H4 (cell line): ENCODE data around the gene TKT. TPM values are rescaled to one million over a fixed set of nuclear protein-coding genes. Genes with fewer than 3 reads are reported as not detected.
"Not testable (repeated sequence)": the region's sequence is repeated elsewhere in the genome, so short reads cannot be mapped to it uniquely, and the experiment has no call there.

Experiments
- DNase-seq: peaks from one replicate; pipeline ENCODE4 v3.0.0-alpha.2; 2015; ENCODE audit warnings: low spot score
- total RNA-seq: library from RNA; depleted of rRNA; stranded (reverse); fragments of >200 nt; shearing (Covaris generic); gene quantifications from 2 replicates; pipeline ENCODE4 v1.2.3, GENCODE V29; 2014; rRNA removed

Gene TKT, protein sequence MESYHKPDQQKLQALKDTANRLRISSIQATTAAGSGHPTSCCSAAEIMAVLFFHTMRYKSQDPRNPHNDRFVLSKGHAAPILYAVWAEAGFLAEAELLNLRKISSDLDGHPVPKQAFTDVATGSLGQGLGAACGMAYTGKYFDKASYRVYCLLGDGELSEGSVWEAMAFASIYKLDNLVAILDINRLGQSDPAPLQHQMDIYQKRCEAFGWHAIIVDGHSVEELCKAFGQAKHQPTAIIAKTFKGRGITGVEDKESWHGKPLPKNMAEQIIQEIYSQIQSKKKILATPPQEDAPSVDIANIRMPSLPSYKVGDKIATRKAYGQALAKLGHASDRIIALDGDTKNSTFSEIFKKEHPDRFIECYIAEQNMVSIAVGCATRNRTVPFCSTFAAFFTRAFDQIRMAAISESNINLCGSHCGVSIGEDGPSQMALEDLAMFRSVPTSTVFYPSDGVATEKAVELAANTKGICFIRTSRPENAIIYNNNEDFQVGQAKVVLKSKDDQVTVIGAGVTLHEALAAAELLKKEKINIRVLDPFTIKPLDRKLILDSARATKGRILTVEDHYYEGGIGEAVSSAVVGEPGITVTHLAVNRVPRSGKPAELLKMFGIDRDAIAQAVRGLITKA
- total RNA-seq = 404 and 447 TPM in 2 replicates

DNA sequence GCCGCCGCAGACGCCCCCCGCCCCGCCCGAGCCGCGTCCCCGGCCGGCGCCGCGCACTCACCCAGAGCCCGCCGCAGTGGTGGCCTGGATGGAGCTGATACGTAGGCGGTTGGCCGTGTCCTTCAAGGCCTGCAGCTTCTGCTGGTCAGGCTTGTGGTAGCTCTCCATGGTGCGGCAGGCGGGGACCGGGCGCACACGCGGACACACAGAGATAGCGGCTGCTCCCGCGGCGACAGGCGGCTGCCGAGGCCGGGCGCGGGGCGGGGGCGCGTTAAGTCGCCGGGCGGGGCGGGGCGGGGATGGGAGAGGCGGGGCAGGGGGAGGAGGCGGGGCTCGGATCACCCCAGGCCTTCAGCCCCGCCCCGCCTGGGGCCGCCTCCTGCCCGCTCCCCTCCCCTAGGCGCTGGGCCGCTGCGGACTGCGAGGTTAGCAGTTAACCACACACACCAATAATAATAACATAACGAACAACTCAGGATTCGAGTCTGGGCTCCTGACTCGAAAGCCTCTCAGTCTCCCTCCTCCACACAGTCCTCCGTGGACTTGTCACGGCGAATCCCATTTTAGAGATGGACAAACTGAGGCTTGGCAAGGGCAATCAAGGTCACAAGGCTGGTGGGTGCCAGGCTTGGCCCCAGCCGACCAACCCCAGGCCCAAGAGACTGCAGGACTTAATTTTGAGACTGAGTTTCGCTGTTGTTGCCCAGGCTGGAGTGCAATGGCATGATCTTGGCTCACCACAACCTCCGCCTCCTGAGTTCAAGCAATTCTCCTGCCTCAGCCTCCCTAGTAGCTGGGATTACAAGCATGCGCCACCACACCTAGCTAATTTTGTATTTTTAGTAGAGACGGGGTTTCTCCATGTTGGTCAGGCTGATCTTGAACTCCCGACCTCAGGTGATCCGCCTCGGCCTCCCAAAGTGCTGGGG, at the start of gene TKT:
TKT (minus strand) TSS at position 248 of the 929 bp plus-strand sequence; CDS start at position 168, 80 bp downstream.
- DNase-seq = peak; percentile 71

DNA sequence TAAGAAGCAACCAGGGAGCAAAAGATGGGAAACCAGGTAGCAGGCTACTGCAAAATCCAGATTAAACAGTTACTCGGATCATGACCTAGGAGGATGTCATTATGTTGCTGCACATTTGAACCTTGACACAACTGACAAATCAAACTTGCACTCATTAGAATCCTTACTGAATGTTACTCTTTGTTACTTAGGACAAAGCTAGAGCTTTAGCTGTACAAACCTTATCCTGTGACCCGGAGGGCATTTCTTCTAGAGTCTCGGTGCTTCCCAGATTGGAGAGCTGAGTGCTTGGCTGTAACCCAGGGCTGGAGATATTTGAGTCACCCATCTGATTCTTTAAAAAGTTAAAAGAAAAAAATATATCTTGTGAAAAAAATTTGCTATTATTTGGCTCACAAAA, 48.1 kb upstream of the TKT start:
- DNase-seq = no peak

DNA sequence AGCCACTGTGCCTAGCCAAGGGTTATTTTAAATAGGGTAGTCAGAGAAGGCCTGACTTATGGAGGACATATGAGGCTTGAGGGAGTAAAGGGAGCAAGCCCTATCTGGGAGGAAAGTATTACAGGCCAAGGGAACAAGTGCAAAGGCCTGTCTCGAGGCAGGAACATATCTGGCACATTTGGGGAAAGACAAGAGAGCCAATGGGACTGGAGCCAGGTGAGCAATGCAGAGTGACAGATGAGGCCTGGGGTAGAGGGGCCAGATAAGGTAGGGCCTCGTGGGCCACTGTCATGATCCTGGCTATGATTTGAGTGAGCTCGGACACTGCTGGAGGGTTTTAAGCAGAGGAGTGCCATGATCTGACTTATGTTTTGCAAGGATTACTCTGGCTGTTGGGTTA, 47.7 kb upstream of the TKT start:
- DNase-seq = no peak

DNA sequence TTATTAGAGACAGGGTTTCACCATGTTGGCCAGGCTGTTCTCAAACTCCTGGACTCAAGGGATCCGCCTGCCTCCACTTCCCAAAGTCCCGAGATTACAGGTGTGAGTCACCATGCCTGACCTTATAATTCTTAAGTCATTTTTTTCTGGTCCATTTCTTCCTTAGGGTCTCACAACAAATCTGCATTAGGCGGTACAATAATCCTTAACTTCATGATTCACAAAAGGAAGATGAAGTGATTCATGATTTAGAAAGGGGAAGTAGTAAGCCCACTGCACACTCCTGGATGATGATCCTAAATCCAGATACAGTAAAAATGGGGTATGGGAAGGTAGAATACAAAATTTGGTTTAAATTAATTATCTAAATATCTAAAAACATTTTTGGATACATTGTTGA, 45.0 kb upstream of the TKT start:
- no peak for DNase-seq

DNA sequence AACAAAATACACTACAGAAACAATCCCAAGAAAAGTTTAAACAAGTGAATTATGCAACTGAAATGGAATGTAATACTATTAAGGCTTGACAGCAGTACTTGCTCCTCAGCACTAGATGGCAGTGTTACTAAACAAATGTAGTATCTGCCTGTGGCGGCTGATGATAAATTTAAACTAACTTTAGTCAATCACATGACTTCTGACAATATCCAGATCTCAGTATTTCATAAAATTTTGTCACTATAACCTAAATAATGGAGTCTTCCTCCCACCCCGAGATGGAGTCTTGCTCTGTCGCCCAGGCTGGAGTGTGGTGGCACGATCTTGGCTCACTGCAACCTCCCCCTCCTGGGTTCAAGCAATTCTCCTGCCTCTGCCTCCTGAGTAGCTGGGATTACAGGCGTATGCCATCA, 43.8 kb upstream of the TKT start:
- DNase-seq = peak; percentile 46

DNA sequence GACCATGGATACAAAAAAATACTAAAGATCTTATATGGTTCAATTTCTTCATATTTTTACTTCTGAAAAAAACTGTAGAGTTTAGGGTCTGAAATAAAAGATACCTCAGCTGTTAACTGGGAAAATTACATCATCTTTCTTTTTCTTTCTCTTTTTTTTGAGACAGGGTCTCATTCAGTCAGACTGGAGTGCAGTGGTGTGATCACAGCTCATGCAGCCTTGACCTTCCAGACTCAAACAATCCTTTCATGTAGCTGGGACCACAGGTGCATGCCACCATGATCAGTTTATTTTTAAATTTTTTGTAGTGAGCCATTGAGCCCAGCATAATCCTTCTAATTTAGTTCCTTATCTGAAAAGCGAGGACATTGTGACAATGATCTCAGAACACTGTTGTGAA, 39.6 kb upstream of the TKT start:
- DNase-seq = no peak

DNA sequence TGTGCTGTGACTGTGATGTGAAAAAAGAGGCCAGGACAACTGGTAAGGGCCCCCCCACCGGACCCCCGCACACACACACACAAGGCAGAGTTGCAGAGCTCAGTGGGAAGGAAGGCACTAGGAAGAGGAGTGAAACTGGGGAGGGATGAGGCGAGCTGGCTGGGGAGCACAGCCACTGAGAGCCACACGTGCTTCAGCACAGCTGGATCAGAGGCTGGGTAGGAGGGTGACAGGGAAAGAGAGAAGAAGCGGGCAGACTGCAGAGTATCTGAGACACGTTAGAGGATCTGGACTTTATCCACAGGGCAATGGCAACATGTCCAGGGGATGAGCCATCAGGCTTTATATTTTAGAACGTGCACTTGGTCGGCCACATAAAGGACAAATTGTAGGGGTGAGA, 38.0 kb upstream of the TKT start:
- DNase-seq = no peak

DNA sequence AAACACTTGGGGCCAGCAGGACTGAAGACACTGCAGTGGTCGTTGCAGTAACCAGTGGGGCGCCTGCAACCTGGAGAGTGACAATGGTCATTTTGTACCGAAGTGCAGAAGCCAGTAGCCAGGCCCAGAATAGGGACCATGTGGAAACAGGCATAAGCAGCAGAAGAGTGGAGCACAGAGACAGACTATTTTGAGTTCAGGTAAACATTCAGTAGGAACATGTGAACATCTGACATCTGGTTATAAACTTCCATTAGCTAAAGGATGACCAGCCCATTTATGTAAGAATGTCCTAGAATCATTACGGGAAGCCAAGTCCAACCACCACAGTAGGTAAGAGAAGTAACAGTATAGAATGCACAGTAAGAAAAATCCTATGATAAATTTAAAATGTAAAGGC, 32.4 kb upstream of the TKT start:
- no peak for DNase-seq

DNA sequence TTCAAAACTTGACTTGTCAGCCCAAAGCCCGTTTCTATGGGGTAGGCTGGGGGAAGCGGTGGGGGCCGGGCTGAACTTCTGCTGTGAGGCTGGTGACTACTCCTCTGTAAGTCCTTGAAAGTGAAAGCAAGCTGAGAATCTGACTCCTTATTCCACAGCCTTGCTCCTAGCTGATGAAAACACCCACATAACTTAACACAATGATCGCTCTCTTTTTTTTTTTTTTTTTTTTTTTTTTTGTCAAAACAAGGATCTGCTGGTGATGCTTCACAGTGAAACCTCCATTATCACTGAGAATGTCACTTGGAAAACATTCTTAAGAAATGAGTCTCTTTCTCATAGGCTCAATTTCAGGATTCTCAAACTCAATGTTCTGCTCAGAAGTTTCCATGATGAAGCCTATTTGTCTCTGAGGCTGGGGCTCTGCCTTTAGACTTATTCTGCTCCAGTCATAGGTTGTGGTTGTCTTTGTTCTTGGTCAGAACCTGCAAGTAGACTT, 31.4 kb upstream of the TKT start:
- no peak for DNase-seq

DNA sequence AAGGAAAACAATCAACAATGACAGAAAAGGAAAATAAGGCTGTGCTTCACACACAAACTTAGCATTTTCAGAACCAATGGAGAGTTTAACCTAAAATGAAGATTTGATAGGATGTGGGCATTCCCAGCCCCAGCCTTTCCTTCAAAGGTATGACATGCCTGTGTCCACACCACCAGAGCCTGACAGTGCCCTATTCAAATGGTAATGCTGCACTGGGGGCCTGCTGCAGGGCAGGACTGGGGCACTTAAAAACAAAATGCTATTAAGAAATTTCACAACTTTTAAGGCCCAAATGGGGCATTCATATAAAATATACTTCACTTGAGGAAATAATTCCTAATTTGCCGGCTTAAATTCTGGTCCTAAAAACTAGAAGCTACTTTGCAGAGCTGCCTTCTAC, 30.9 kb upstream of the TKT start:
- DNase-seq = no peak

DNA sequence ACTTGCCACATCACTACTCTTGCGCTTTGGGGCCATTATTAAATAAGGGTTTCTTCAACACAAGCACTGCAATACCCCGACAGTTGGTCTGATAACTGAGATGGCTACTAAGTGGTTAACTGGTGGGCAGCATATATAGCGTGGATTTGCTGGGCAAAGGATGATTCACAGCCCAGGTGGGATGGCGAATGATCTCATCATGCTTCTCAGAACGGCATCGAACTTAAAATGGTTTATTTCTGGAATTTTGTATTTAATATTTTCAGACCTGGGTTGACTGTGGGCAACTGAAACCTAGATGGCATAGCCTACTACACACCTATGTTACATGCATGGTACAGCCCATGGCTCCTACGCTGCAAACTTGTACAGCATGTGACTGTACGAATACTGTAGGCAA, 26.8 kb upstream of the TKT start:
- DNase-seq = no peak

DNA sequence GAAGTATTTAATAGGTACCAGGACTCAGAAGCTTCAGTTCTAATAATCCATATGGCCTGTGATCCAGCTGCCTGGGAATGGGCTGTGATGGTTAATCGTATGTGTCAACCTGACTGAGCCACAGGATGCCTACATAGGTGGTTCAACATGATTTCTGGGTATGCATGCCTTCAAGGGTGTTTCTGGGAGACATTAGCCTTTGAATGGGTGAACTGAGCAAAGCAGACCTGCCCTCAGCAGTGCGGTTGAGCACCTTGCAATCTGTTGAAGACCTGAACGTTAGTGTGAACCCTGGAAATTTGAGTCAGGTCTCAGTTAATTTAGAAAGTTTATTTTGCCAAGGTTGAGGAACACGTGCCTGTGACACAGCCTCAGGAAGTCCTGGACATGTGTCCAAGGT, 22.8 kb upstream of the TKT start:
- DNase-seq = no peak

DNA sequence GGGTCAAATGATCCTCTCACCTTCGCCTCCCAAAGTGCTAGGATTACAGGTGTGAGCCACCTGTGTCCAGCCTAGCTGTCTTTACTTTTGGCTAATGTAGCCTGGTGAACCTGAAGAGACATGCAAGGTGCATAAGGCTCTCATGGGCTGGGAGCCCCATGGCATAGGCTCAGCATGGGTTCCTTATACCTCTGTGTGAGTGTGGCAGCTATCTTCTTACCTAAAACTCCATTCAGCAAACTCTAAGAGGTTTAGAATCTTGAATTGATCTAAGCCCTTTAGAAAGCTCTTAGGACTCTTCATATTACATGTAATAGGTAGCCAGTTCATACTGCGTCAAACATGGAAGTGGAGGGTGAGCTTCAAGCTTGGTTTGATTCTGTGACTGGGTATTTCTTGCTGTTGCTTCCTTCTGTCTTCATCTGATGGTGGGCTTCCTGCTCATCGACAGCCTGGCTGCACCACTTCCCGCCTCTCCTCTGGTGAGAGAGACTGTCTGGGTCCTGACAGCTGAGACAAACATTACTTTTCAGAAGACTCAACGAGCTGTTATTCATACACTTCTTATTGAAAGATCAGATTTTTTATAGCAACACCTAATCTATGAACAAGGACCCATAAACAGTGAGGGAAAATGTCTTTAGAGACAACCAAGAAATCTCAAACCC, 19.2 kb upstream of the TKT start:
- DNase-seq = no peak

DNA sequence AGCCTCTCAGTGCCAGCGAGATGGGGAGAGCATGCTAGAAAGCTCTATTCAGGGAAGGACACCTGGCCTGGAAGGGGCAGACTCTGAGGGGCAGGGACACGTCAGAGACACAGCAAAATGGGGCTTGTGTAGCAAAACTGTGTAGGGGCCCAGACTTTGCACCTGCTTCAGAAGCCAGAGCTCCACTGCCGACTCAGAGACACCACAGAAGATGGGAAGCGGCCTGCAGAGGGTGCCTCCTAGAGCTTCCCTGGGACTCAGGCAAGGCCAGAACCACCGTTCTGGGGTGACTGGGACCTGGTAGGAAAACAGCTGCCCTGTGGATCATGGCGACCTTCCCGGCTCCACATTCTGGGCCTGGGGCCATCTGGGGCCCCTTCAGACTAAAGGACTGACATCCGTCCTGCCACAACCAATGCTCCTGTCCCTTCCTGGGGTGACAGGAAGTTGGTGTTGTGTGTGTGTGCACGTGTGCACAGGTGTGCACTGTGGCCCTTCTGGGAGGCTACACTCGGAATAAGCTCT, 17.4 kb upstream of the TKT start:
- DNase-seq = no peak

DNA sequence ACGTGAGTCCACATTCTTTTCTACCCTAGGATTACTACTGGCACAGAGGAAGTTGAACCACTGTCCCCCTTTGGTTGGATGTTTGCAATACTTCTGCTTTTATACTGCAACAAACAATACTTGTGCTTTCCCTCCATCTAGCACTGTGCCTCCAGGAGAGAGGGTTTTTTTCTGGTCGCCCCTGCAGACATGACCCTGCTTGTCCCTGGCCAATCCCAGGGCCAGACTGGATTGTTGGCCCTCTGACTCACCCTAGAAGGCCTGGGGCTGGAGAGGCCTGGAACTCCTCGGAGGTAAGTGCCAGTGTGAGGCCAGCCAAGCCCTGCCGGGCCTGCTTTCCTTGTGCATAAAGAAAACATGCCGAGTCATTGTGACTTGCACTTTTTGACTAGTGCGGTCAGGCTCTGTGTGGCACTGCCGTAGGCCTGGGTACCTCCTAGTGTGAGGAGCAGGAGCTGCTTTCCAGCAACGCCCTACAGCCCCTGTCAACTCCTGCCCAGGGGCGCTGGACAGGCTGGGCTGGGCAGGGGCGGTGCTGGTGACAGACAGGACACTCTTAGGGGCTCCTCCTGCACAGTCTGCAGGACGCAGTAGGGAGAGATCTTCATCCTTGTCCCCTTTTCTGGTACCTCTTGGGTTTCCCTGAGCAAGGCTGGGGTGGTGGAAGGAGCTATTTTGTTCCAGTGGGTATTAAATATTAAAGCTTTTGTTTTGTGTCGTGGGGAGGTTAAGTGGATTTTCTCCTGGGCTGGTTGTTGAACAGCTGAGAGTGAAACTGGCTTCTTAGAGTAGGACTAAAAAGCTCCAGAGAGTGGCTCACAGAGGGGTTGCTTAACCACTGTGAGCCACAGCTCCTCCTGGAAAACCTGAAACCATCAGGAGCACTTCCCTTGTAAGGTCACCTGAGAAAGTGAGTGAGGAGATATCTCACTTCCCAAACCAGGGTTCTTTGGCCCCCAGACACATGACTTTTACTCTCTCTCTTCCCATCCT, 14.4 kb upstream of the TKT start:
- DNase-seq = peak; percentile 99

DNA sequence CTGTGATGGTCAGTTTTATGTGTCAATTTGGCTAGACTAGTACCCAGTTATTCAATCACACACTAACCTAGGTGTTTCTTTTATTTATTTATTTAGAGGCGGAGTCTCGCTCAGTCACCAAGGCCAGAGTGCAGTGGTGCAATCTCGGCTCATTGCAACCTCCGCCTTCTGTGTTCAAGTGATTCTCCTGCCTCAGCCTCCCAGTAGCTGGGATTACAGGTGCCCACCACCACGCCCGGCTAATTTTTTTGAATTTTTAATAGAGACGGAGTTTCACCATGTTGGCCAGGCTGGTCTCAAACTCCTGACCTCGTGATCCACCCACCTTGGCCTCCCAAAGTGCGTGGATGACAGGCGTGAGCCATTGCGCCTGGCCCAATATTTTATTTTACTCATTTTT, 13.4 kb upstream of the TKT start:
- not testable (repeated sequence) for DNase-seq

DNA sequence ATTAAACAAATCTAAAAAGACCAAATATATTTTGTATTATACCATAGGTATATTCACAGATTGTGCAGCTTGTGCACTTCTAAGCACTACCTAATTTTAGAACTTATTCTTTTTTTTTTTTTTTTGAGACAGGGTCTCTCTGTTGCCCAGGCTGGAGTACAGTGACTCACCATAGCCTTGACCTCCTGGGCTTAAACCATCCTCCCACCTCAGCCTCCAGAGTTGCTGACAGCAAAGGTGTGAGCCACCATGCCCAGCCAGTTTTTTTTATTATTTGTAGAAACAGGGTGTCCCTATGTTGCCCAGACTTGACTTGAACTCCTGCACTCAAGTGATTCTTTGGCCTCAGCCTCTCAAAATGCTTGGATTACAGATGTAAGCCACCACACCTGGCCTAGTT, 11.9 kb upstream of the TKT start:
- DNase-seq = no peak

DNA sequence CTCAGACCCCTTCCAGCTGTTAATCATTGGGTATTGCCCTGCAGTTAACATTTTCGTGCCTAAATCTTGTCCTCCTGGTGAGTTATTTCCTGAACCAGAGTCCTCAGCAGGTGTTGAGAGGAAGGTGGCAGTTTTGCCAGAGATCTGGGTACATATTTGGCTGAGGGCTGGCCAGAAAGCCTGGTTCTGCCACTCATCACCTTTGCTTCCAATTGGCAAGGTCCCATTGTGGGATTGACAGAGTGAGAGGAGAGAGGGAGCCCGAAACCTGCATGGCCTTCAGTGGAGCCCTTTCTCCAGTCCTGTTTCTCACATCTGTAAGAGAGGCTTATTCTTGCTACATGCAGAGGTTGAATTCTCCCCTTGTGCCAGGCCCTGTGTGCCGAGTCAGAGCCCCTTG, 8.9 kb upstream of the TKT start:
- no peak for DNase-seq

DNA sequence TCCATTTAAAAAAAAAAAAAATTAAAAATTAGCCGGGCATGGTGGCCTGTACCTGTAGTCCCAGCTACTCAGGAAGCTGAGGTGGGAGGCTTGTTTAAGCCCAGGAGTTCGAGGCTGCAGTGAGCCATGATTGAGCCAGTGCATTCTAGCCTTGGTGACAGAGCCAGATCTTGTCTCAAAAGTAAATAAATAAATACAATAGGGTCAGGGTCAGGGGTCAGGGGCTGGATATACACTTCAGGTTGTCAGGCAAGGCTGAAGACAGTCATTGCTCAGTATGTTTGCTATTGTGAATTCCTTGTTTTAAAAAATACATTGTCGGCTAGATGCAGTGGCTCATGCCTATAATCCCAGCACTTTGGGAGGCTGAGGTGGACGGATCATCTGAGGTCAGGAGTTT, 8.1 kb upstream of the TKT start:
- no peak for DNase-seq

DNA sequence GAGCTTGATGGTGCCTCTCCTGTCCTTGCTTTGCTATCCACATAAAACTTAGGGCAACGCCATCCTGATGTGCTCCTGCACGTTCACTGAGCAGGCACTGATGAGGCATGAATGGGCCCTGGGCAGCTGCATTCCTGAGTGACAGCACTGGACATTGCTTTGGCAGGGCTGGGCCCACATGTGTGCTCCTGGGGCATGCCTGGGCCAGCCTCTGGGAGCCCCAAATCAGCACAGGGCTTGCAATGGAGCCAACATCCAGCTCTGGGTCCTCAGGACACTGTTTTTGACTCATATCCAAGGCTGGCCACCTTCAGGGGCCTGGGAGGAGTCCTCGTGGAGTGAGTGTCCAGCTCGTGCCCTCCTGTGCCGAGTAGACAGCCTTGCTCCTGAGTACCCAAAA, 5.9 kb upstream of the TKT start:
- DNase-seq = no peak
